Measurements from ENCODE around the gene MYO18B.
A peak's percentile ranks its signal among the peaks of the same experiment; 100 is the strongest.

Gene MYO18B

GRCh38 chr22:25853501-25854284, 111.7 kb downstream of the MYO18B start:
- DNase-seq = peak; percentile 41

GRCh38 chr22:25869771-25870170, 127.8 kb downstream of the MYO18B start:
- DNase-seq = no peak

- no peak for DNase-seq
Measured at GRCh38 chr22:25874327-25874726, 132.3 kb downstream of the MYO18B start.

- no peak for DNase-seq
Measured at GRCh38 chr22:25875461-25875860, 133.5 kb downstream of the MYO18B start.

GRCh38 chr22:25876871-25877270, 134.9 kb downstream of the MYO18B start:
- no peak for DNase-seq

- no peak for DNase-seq
Measured at GRCh38 chr22:25878933-25879332, 136.9 kb downstream of the MYO18B start.

- no peak for DNase-seq
Measured at GRCh38 chr22:25880524-25880923, 138.5 kb downstream of the MYO18B start.

GRCh38 chr22:25881210-25881755, 139.3 kb downstream of the MYO18B start:
- no peak for DNase-seq

GRCh38 chr22:25882360-25882759, 140.4 kb downstream of the MYO18B start:
- DNase-seq = no peak

GRCh38 chr22:25883482-25884033, 141.6 kb downstream of the MYO18B start:
- no peak for DNase-seq

GRCh38 chr22:25884121-25884520, 142.1 kb downstream of the MYO18B start:
- DNase-seq = no peak

- DNase-seq = peak; percentile 56
Measured at GRCh38 chr22:25888399-25889054, 146.5 kb downstream of the MYO18B start.

GRCh38 chr22:25890651-25891050, 148.7 kb downstream of the MYO18B start:
- DNase-seq = no peak

GRCh38 chr22:25892678-25893077, 150.7 kb downstream of the MYO18B start:
- peak; percentile 31 for DNase-seq

- DNase-seq = no peak
Measured at GRCh38 chr22:25895678-25896077, 153.7 kb downstream of the MYO18B start.

- DNase-seq = no peak
Measured at GRCh38 chr22:25896098-25896497, 154.1 kb downstream of the MYO18B start.

- no peak for DNase-seq
Measured at GRCh38 chr22:25896592-25896991, 154.6 kb downstream of the MYO18B start.

- DNase-seq = no peak
Measured at GRCh38 chr22:25898707-25899365, 156.8 kb downstream of the MYO18B start.

GRCh38 chr22:25899566-25899965, 157.6 kb downstream of the MYO18B start:
- no peak for DNase-seq

GRCh38 chr22:25900390-25900789, 158.4 kb downstream of the MYO18B start:
- DNase-seq = no peak

GRCh38 chr22:25900880-25901279, 158.9 kb downstream of the MYO18B start:
- no peak for DNase-seq

GRCh38 chr22:25902402-25902801, 160.4 kb downstream of the MYO18B start:
- DNase-seq = no peak

- no peak for DNase-seq
Measured at GRCh38 chr22:25903294-25903693, 161.3 kb downstream of the MYO18B start.

All from NCI-H1694 (cell line).